Measurements from ENCODE around the gene RPL35A. TPM values are rescaled to one million over a fixed set of nuclear protein-coding genes. Genes with fewer than 3 reads are reported as not detected.

RPL35A gene
- total RNA-seq, 4 donors from 2014 or later, result 527 to 724 (median 570) TPM

- H3K27me3 ChIP-seq, result no peaks in the 10 kb centered on the region
- H3K36me3 ChIP-seq, result peaks cover 20 to 33% (median 31%) of the 10 kb centered on the region in 4 donors
- H3K4me3 ChIP-seq, result peak overlapping the region; percentile 62 to 76 (median 68)
- H3K9me3 ChIP-seq, result no peaks in the 10 kb centered on the region
- peaks cover 39 to 47% (median 42%) of the 10 kb centered on the region in 4 donors for H3K4me1 ChIP-seq
- DNase-seq (ENCODE audit: extremely low spot score), result no peak
- TF ChIP-seq POLR2A (IDR thresholded peaks at IDR 0.05; ENCODE audit: low read depth), result no peak
- no peak for TF ChIP-seq CTCF (IDR thresholded peaks at IDR 0.05)
- no peak for TF ChIP-seq EP300 (IDR thresholded peaks at IDR 0.05)
- no peak for TF ChIP-seq POLR2AphosphoS5 (IDR thresholded peaks at IDR 0.05)
- intact Hi-C loops (cut with DNase I), result no loop called here
- WGBS, result 20% methylated on average over 17 of the region's 17 CpGs
- peak overlapping the region; percentile 82 to 89 (median 87) for H3K27ac ChIP-seq (replicated peaks in 1 of 4)
These were observed 706 bp upstream of the RPL35A start for GRCh38 chr3:197949191-197949777.

- Histone ChIP-seq H3K36me3 (peaks cover 34 to 47% (median 45%) of the 10 kb centered on the region in 4 donors), H3K4me1 (peaks cover 41 to 49% (median 44%) of the 10 kb centered on the region in 4 donors), H3K27ac (replicated peaks in 1 of 4) (peak overlapping the region; percentile 82 to 89 (median 87)), H3K9me3 (no peaks in the 10 kb centered on the region), H3K27me3 (no peaks in the 10 kb centered on the region), H3K4me3 (peak overlapping the region; percentile 62 to 76 (median 68))
- intact Hi-C loops (cut with DNase I), result no loop called here
- TF ChIP-seq POLR2AphosphoS5 (IDR thresholded peaks at IDR 0.05) (no peak), EP300 (IDR thresholded peaks at IDR 0.05) (no peak), POLR2A (IDR thresholded peaks at IDR 0.05; ENCODE audit: low read depth) (no peak), CTCF (IDR thresholded peaks at IDR 0.05) (no peak)
- WGBS, result under 1% methylated on average over 11 of the region's 11 CpGs
- DNase-seq (ENCODE audit: extremely low spot score), result no peak
These were observed 679 bp downstream of the RPL35A start for GRCh38 chr3:197950677-197951061.

- H3K27ac ChIP-seq (replicated peaks in 1 of 4), result peak overlapping the region in 3 of 4 donors; percentile 82 to 89 (median 88)
- peak overlapping the region; percentile 62 to 76 (median 68) for H3K4me3 ChIP-seq
- H3K4me1 ChIP-seq, result peaks cover 41 to 49% (median 44%) of the 10 kb centered on the region in 4 donors
- 82% methylated on average over 21 of the region's 21 CpGs for WGBS
- no peaks in the 10 kb centered on the region for H3K9me3 ChIP-seq
- TF ChIP-seq EP300 (IDR thresholded peaks at IDR 0.05), result no peak
- no peak for TF ChIP-seq CTCF (IDR thresholded peaks at IDR 0.05)
- no peak for TF ChIP-seq POLR2AphosphoS5 (IDR thresholded peaks at IDR 0.05)
- TF ChIP-seq POLR2A (IDR thresholded peaks at IDR 0.05; ENCODE audit: low read depth), result no peak
- no peaks in the 10 kb centered on the region for H3K27me3 ChIP-seq
- H3K36me3 ChIP-seq, result peaks cover 39 to 55% (median 53%) of the 10 kb centered on the region in 4 donors
- intact Hi-C loops (cut with DNase I), result no loop called here
- no peak for DNase-seq (ENCODE audit: extremely low spot score)
These were observed 1.5 kb downstream of the RPL35A start for GRCh38 chr3:197951392-197951990.

- 92% methylated on average over 9 of the region's 9 CpGs for WGBS
- intact Hi-C loops (cut with DNase I), result no loop called here
- H3K36me3 ChIP-seq, result peaks cover 41 to 64% (median 61%) of the 10 kb centered on the region in 4 donors
- H3K4me3 ChIP-seq, result no peak overlapping the region
- H3K27me3 ChIP-seq, result no peaks in the 10 kb centered on the region
- peaks cover 43 to 54% (median 46%) of the 10 kb centered on the region in 4 donors for H3K4me1 ChIP-seq
- no peaks in the 10 kb centered on the region for H3K9me3 ChIP-seq
- TF ChIP-seq POLR2AphosphoS5 (IDR thresholded peaks at IDR 0.05), result no peak
- no peak for DNase-seq (ENCODE audit: extremely low spot score)
- no peak overlapping the region for H3K27ac ChIP-seq (replicated peaks in 1 of 4)
These were observed 2.5 kb downstream of the RPL35A start for GRCh38 chr3:197952440-197952839.

- intact Hi-C loops (cut with DNase I), result no loop called here
- Histone ChIP-seq H3K4me3 (no peak overlapping the region), H3K4me1 (peaks cover 43 to 61% (median 50%) of the 10 kb centered on the region in 4 donors), H3K27ac (replicated peaks in 1 of 4) (peak overlapping the region in 1 of 4 donors; percentile 3), H3K9me3 (no peaks in the 10 kb centered on the region), H3K36me3 (peaks cover 41 to 67% (median 61%) of the 10 kb centered on the region in 4 donors), H3K27me3 (no peaks in the 10 kb centered on the region)
- no peak for DNase-seq (ENCODE audit: extremely low spot score)
- 64% methylated on average over 6 of the region's 6 CpGs for whole genome bisulfite sequencing
- TF ChIP-seq CTCF (IDR thresholded peaks at IDR 0.05), result no peak
- TF ChIP-seq POLR2A (IDR thresholded peaks at IDR 0.05; ENCODE audit: low read depth), result no peak
- no peak for TF ChIP-seq POLR2AphosphoS5 (IDR thresholded peaks at IDR 0.05)
- TF ChIP-seq EP300 (IDR thresholded peaks at IDR 0.05), result no peak
These were observed 3.3 kb downstream of the RPL35A start for GRCh38 chr3:197953325-197953724.
